Peyer's patch (tissue), 4 donors: ENCODE measurements around the gene TTLL10.

Experiments used
- CTCF ChIP-seq, 6 experiments: fragments of 450-650 bp in 4 of 6; fragments of 200-600 bp in 2 of 6; sonication (generic) in 1 of 6; IDR thresholded peaks; one replicate each; pipeline ENCODE4 v1.5.1; 2017 to 2019; ENCODE audit warnings: antibody characterized with exemption in 6 of 6, mild to moderate bottlenecking in 3 of 6, moderate library complexity in 1 of 6
- POLR2A ChIP-seq, 2 donors: fragments of 450-650 bp; IDR thresholded peaks; one replicate each; pipeline ENCODE4 v1.5.1; 2017; ENCODE audit warnings: antibody characterized with exemption in 2 of 2, mild to moderate bottlenecking in 2 of 2, moderate library complexity in 2 of 2

GRCh38 chr1:1191734-1192133, 18.1 kb downstream of the TTLL10 start:
- TF ChIP-seq CTCF (IDR thresholded peaks at IDR 0.05), result no peak
- no peak for TF ChIP-seq POLR2A (IDR thresholded peaks at IDR 0.05)
